Measurements from ENCODE around the gene SLC10A3.

SLC10A3 gene

DNA sequence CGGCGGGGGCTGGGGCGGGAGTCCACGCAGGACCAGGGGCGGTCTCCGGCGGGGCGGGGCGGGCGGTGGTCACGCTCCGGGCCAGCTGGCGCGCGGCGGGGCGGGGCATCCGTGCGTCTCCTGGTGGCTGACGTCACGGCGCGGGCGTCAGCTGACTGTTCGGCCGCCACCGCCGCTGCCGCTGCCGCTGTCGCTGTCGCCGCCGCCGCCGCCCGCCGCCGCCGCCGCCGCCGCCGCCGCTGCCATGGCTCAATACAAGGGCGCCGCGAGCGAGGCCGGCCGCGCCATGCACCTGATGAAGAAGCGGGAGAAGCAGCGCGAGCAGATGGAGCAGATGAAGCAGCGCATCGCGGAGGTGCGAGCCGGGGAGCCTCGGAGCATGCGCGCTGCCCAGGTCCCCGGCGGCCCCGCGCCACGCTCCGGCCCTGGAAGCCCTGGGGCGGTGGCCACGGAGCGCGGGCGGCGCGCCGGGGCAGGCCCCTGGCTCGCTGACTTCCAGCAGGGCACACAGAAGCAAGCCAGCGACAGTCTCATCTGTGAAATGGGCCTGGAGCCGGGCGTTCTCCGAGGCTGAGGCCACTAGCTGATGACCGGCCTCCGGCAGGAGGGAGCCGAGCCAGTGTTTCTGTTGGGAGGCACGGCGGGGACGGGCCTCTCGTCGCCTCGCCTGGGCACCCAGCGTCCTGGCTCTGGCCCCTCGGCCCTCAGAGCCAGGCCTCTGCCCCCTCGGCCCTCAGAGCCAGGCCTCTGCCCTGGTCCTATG lies 46.3 kb downstream of the SLC10A3 start, which contains the start of gene FAM50A:
FAM50A (plus strand) TSS at position 150 of the 763 bp plus-strand sequence; CDS start at position 245, 95 bp downstream.
- TF ChIP-seq FOXP2 (optimal IDR thresholded peaks at IDR 0.05; ENCODE audit: borderline replicate concordance, extremely low read depth, extremely low read length, insufficient read depth) (no peak), TAF1 (IDR thresholded peaks at IDR 0.05; ENCODE audit: borderline replicate concordance, insufficient read depth, low read length) (no peak), POLR2AphosphoS5 (IDR thresholded peaks at IDR 0.05; ENCODE audit: low read depth, low read length) (no peak), SIN3A (IDR thresholded peaks at IDR 0.05; ENCODE audit: borderline replicate concordance, insufficient read depth, low read length) (no peak)
- TF ChIP-seq, protein P1, sequence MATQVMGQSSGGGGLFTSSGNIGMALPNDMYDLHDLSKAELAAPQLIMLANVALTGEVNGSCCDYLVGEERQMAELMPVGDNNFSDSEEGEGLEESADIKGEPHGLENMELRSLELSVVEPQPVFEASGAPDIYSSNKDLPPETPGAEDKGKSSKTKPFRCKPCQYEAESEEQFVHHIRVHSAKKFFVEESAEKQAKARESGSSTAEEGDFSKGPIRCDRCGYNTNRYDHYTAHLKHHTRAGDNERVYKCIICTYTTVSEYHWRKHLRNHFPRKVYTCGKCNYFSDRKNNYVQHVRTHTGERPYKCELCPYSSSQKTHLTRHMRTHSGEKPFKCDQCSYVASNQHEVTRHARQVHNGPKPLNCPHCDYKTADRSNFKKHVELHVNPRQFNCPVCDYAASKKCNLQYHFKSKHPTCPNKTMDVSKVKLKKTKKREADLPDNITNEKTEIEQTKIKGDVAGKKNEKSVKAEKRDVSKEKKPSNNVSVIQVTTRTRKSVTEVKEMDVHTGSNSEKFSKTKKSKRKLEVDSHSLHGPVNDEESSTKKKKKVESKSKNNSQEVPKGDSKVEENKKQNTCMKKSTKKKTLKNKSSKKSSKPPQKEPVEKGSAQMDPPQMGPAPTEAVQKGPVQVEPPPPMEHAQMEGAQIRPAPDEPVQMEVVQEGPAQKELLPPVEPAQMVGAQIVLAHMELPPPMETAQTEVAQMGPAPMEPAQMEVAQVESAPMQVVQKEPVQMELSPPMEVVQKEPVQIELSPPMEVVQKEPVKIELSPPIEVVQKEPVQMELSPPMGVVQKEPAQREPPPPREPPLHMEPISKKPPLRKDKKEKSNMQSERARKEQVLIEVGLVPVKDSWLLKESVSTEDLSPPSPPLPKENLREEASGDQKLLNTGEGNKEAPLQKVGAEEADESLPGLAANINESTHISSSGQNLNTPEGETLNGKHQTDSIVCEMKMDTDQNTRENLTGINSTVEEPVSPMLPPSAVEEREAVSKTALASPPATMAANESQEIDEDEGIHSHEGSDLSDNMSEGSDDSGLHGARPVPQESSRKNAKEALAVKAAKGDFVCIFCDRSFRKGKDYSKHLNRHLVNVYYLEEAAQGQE (IDR thresholded peaks at IDR 0.05; ENCODE audit: insufficient read depth in 1 of 2, low read depth in 2 of 2, low read length in 2 of 2): no peak

DNA sequence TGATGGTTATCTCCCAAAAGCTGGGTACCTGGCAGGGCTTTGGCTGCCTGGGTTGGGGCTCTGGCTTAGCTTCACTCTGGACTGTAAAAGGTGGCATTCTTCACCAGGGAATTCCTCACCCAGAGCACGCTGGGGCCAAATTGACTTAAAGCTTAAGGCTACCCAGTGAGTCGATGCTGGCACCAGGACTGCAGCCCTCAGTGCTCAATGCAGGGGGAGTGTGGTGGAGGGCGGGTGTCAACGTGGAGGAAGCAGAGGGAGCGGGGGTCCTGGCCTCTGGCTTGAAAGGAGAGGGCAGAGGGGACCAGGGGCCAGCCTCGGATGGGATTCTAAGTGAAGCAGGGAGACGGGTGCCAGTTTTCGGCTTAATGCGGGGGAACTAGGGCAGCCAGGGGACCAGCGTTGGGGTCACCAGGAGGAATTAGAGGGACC lies 46.9 kb downstream of the SLC10A3 start:
- TF ChIP-seq FOXP2 (optimal IDR thresholded peaks at IDR 0.05; ENCODE audit: borderline replicate concordance, extremely low read depth, extremely low read length, insufficient read depth) (no peak), TAF1 (IDR thresholded peaks at IDR 0.05; ENCODE audit: borderline replicate concordance, insufficient read depth, low read length) (no peak), SIN3A (IDR thresholded peaks at IDR 0.05; ENCODE audit: borderline replicate concordance, insufficient read depth, low read length) (no peak), POLR2AphosphoS5 (IDR thresholded peaks at IDR 0.05; ENCODE audit: low read depth, low read length) (no peak; the same call in 1 of the 2 replicates)
- TF ChIP-seq, protein P1 (IDR thresholded peaks at IDR 0.05; ENCODE audit: insufficient read depth in 1 of 2, low read depth in 2 of 2, low read length in 2 of 2): no peak

DNA sequence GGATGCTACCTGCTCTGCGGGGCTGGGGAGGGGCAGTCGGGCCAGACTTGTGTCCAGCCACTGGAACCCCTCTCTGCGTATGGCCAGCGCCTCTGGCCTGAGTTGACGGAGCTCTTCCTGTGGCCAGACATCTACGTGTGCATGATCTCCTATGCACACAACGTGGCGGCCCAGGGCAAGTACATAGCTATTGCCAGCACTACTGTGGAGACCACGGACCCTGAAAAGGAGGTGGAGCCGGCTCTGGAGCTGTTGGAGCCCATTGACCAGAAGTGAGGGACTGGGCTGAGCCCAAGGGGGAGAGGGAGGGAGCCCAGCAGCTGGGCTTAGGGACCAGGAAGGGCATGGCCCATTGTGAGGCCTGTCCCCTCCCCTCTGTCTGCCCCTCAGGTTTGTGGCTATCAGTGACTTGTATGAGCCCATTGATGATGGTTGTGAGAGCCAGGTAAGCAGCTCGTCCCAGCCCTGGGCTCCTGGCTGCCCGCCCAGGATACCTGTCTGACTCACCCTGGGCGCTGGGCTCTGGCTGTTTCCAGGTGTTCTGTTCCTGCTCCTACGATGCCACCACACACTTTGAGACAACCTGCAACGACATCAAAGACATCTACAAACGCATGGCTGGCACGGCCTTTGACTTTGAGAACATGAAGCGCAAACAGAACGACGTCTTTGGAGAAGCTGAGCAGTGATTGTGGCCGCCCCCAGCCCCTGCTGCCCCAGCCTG lies 48.3 kb downstream of the SLC10A3 start:
- TF ChIP-seq POLR2AphosphoS5 (IDR thresholded peaks at IDR 0.05; ENCODE audit: low read depth, low read length) (no peak), FOXP2 (optimal IDR thresholded peaks at IDR 0.05; ENCODE audit: borderline replicate concordance, extremely low read depth, extremely low read length, insufficient read depth) (no peak), TAF1 (IDR thresholded peaks at IDR 0.05; ENCODE audit: borderline replicate concordance, insufficient read depth, low read length) (no peak)
- TF ChIP-seq, protein P1 (IDR thresholded peaks at IDR 0.05; ENCODE audit: insufficient read depth in 1 of 2, low read depth in 2 of 2, low read length in 2 of 2): no peak

DNA sequence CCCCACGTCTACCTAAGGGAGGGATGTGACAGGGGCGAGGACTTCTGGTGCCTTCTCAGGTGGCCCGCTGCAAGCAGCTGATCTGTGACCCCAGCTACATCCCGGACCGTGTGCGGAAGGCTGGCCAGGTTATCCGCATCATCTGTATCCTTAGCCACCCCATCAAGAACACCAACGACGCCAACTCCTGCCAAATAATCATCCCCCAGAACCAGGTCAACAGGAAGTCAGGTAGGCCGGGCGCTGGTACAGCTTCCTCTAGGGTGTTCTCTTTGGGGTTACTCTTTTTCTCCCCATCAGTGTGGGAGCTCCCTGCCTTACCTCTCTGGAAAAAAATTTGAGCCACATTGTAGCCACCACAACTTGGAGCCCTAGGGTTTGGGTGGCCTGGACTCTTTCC lies 48.9 kb downstream of the SLC10A3 start:
- TF ChIP-seq, protein P1 (IDR thresholded peaks at IDR 0.05; ENCODE audit: insufficient read depth in 1 of 2, low read depth in 2 of 2, low read length in 2 of 2): no peak
- TF ChIP-seq SIN3A (IDR thresholded peaks at IDR 0.05; ENCODE audit: borderline replicate concordance, insufficient read depth, low read length): no peak
- no peak for TF ChIP-seq TAF1 (IDR thresholded peaks at IDR 0.05; ENCODE audit: borderline replicate concordance, insufficient read depth, low read length)
- TF ChIP-seq POLR2AphosphoS5 (IDR thresholded peaks at IDR 0.05; ENCODE audit: low read depth, low read length): no peak
- no peak for TF ChIP-seq FOXP2 (optimal IDR thresholded peaks at IDR 0.05; ENCODE audit: borderline replicate concordance, extremely low read depth, extremely low read length, insufficient read depth)

Measured in PFSK-1 (cell line).